Measurements from ENCODE around the gene WNT7B. TPM values are rescaled to one million over a fixed set of nuclear protein-coding genes. Genes with fewer than 3 reads are reported as not detected.
A peak's percentile ranks its signal among the peaks of the same experiment; 100 is the strongest.

WNT7B gene
- total and polyA plus RNA-seq, 2 experiments from 2014 or later: 0.10 TPM; not detected in 1

- H3K79me2 ChIP-seq (replicated peaks; ENCODE audit: insufficient read depth): no peaks in the 10 kb centered on the region
- no peak for TF ChIP-seq REST (IDR thresholded peaks at IDR 0.05; ENCODE audit: unreplicated experiment)
- no peak for TF ChIP-seq ETS1 (IDR thresholded peaks at IDR 0.05)
- no peak for TF ChIP-seq ZNF331 (CRISPR knock-in tag; IDR thresholded peaks at IDR 0.05; ENCODE audit: low read depth)
- no peak for TF ChIP-seq ZNF114 (CRISPR knock-in tag; IDR thresholded peaks at IDR 0.05)
- H3F3A ChIP-seq (replicated peaks; ENCODE audit: low read depth): no peaks in the 10 kb centered on the region
- peaks cover 11% of the 10 kb centered on the region for H3K27me3 Mint-ChIP-seq (ENCODE audit: insufficient read depth, low read depth, poor library complexity)
- no peaks in the 10 kb centered on the region for H3K9me2 ChIP-seq (ENCODE audit: insufficient read depth)
- no peaks in the 10 kb centered on the region for H3K36me3 ChIP-seq (ENCODE audit: insufficient read depth)
- no peak overlapping the region for H3K27ac Mint-ChIP-seq
- no peak overlapping the region for H3K27ac ChIP-seq (ENCODE audit: low read depth)
- DNase-seq (ENCODE audit: low spot score) (peak; percentile 48), ATAC-seq (peak; percentile 21; the same call in 2 of the 3 replicates)
- H3K4me1 Mint-ChIP-seq: no peaks in the 10 kb centered on the region
- H3K4me3 ChIP-seq: no peak overlapping the region
- no peaks in the 10 kb centered on the region; the same call in 2 of the 3 replicates for H3K9me3 Mint-ChIP-seq
- no peaks in the 10 kb centered on the region for H4K20me1 ChIP-seq (replicated peaks; ENCODE audit: insufficient read depth)
- no peaks in the 10 kb centered on the region for H3K36me3 Mint-ChIP-seq (ENCODE audit: low read depth)
- H3K4me3 Mint-ChIP-seq: no peak overlapping the region
- peak overlapping the region; percentile 56; the same call in 1 of the 2 replicates for H2AFZ ChIP-seq
- no peaks in the 10 kb centered on the region for H3K4me1 ChIP-seq (ENCODE audit: insufficient read depth)
- no peaks in the 10 kb centered on the region for H3K27me3 ChIP-seq (ENCODE audit: insufficient read depth)
- H3K4me2 ChIP-seq: no peak overlapping the region
Measured at GRCh38 chr22:45889539-45890350, 87.2 kb downstream of the WNT7B start.

- ATAC-seq (no peak), DNase-seq (ENCODE audit: low spot score) (no peak)
- no peaks in the 10 kb centered on the region for H3K9me2 ChIP-seq (ENCODE audit: insufficient read depth)
- Mint-ChIP-seq H3K36me3 (ENCODE audit: low read depth) (no peaks in the 10 kb centered on the region), H3K27ac (no peak overlapping the region), H3K9me3 (no peaks in the 10 kb centered on the region; the same call in 2 of the 3 replicates), H3K4me3 (no peak overlapping the region), H3K27me3 (ENCODE audit: insufficient read depth, low read depth, poor library complexity) (peaks cover 13% of the 10 kb centered on the region), H3K4me1 (no peaks in the 10 kb centered on the region)
- no peaks in the 10 kb centered on the region for H4K20me1 ChIP-seq (replicated peaks; ENCODE audit: insufficient read depth)
- H3K36me3 ChIP-seq (ENCODE audit: insufficient read depth): no peaks in the 10 kb centered on the region
- H3K4me3 ChIP-seq: no peak overlapping the region
- H3K27ac ChIP-seq (ENCODE audit: low read depth): no peak overlapping the region
- no peak overlapping the region for H3K4me2 ChIP-seq
- H3F3A ChIP-seq (replicated peaks; ENCODE audit: low read depth): no peaks in the 10 kb centered on the region
- no peaks in the 10 kb centered on the region for H3K79me2 ChIP-seq (replicated peaks; ENCODE audit: insufficient read depth)
- H3K4me1 ChIP-seq (ENCODE audit: insufficient read depth): no peaks in the 10 kb centered on the region
- H2AFZ ChIP-seq: 0 out of 2 replicates have a peak overlapping the region, but pooled peaks have one; percentile 56
- no peaks in the 10 kb centered on the region for H3K27me3 ChIP-seq (ENCODE audit: insufficient read depth)
- TF ChIP-seq ZNF114 (CRISPR knock-in tag; IDR thresholded peaks at IDR 0.05) (no peak), ETS1 (IDR thresholded peaks at IDR 0.05) (no peak), NANOG (IDR thresholded peaks at IDR 0.05; ENCODE audit: borderline replicate concordance) (no peak), STAT1 (IDR thresholded peaks at IDR 0.05; ENCODE audit: unreplicated experiment) (no peak), ZNF462 (CRISPR knock-in tag; IDR thresholded peaks at IDR 0.05) (no peak), JUNB (IDR thresholded peaks at IDR 0.05; ENCODE audit: unreplicated experiment) (no peak)
Measured at GRCh38 chr22:45889093-45889538, 87.8 kb downstream of the WNT7B start.

Measured in GM23338 (cell line).